ENCODE data around the gene MVK. TPM values are rescaled to one million over a fixed set of nuclear protein-coding genes. Genes with fewer than 3 reads are reported as not detected.

Gene MVK
- total RNA-seq, 1 experiment from 2014 or later = 50.8 TPM

DNA sequence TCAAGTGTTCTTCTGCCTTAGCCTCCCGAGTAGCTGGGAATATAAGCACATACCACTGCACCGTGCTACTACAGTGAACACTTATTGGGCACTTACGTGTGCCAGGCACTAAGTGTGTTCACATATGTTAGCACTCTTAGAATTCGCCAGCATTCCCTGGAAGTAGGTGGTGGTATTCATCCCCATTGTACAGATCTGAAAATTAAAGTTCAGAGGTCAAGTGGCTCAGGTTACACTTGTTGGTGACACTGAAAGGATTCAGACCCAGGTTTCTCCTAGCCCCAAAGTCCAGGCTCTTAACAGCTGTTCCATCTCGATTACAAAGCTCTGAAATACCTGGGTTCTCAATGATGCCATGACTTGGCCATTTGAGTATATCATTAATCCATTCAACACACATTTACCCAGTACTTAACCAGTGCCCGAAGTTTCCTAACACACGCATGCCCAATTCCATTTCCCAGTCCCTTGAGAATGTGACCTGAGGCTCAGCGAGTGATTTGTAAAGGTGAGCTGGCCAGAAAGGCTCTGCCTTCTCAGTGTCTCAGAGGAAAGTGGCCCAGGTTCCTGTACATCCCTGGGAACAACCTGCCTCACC lies 4.8 kb downstream of the MVK start:
- CTCF ChIA-PET = no interaction called here
- Histone ChIP-seq H3K9me2 (ENCODE audit: insufficient read depth) (no peaks in the 10 kb centered on the region), H3K4me3 (no peak overlapping the region), H3K4me1 (replicated peaks; ENCODE audit: insufficient read depth) (peaks cover 26% of the 10 kb centered on the region), H3K27ac (no peak overlapping the region), H2AFZ (no peak overlapping the region), H4K20me1 (ENCODE audit: insufficient read depth) (no peaks in the 10 kb centered on the region), H3K27me3 (ENCODE audit: insufficient read depth, low read depth) (no peaks in the 10 kb centered on the region), H3K4me2 (no peak overlapping the region), H3K79me2 (ENCODE audit: low read depth) (peaks cover 10% of the 10 kb centered on the region; the same call in 1 of the 2 replicates), H3K36me3 (ENCODE audit: low read depth) (0 out of 2 replicates have a peak, but pooled peaks cover 5% of the 10 kb centered on the region), H3F3A (ENCODE audit: insufficient read depth, low read depth) (peaks cover 4% of the 10 kb centered on the region; the same call in 1 of the 2 replicates), H3K9me3 (ENCODE audit: insufficient read depth, low read depth) (no peaks in the 10 kb centered on the region)
- DNase-seq = no peak
- intact Hi-C loops (cut with micrococcal nuclease; ENCODE audit: unreplicated experiment) = no loop called here
- TF ChIP-seq, protein P1, sequence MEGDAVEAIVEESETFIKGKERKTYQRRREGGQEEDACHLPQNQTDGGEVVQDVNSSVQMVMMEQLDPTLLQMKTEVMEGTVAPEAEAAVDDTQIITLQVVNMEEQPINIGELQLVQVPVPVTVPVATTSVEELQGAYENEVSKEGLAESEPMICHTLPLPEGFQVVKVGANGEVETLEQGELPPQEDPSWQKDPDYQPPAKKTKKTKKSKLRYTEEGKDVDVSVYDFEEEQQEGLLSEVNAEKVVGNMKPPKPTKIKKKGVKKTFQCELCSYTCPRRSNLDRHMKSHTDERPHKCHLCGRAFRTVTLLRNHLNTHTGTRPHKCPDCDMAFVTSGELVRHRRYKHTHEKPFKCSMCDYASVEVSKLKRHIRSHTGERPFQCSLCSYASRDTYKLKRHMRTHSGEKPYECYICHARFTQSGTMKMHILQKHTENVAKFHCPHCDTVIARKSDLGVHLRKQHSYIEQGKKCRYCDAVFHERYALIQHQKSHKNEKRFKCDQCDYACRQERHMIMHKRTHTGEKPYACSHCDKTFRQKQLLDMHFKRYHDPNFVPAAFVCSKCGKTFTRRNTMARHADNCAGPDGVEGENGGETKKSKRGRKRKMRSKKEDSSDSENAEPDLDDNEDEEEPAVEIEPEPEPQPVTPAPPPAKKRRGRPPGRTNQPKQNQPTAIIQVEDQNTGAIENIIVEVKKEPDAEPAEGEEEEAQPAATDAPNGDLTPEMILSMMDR (conservative IDR thresholded peaks at IDR 0.05) = no peak
- no peak for TF ChIP-seq EZH2 (IDR thresholded peaks at IDR 0.05; ENCODE audit: low read depth)
- BruUV-seq (replicated peaks) = no TSS peak
- POLR2A ChIA-PET (ENCODE audit: unreplicated experiment) = no interaction called here

DNA sequence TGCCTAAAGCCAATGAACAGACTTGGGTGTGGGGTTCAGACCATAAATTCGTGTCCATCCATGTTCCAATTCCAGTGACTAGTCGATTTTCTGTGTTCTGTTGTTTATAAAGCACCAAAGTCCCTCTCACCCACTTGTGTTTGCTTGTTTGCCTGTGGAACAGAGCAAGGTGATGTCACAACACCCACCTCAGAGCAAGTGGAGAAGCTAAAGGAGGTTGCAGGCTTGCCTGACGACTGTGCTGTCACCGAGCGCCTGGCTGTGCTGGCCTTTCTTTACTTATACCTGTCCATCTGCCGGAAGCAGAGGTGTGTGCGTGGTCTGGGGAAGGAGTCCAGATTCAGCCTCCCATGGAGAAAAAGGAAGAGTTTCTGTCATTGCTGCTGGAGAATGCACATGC lies 6.0 kb downstream of the MVK start:
- DNase-seq = no peak
- CTCF ChIA-PET = no interaction called here
- Histone ChIP-seq H3K4me1 (replicated peaks; ENCODE audit: insufficient read depth) (peaks cover 20% of the 10 kb centered on the region), H3K9me2 (ENCODE audit: insufficient read depth) (no peaks in the 10 kb centered on the region), H3K4me3 (no peak overlapping the region), H4K20me1 (ENCODE audit: insufficient read depth) (no peaks in the 10 kb centered on the region), H3K27me3 (ENCODE audit: insufficient read depth, low read depth) (no peaks in the 10 kb centered on the region), H3K79me2 (ENCODE audit: low read depth) (0 out of 2 replicates have a peak, but pooled peaks cover 3% of the 10 kb centered on the region), H3K4me2 (no peak overlapping the region), H3F3A (ENCODE audit: insufficient read depth, low read depth) (peaks cover 4% of the 10 kb centered on the region; the same call in 1 of the 2 replicates), H3K36me3 (ENCODE audit: low read depth) (0 out of 2 replicates have a peak, but pooled peaks cover 5% of the 10 kb centered on the region), H3K27ac (no peak overlapping the region), H2AFZ (no peak overlapping the region), H3K9me3 (ENCODE audit: insufficient read depth, low read depth) (no peaks in the 10 kb centered on the region)
- TF ChIP-seq, protein P1 (conservative IDR thresholded peaks at IDR 0.05) = no peak
- no peak for TF ChIP-seq EZH2 (IDR thresholded peaks at IDR 0.05; ENCODE audit: low read depth)
- no TSS peak for BruUV-seq (replicated peaks)
- intact Hi-C loops (cut with micrococcal nuclease; ENCODE audit: unreplicated experiment) = no loop called here
- POLR2A ChIA-PET (ENCODE audit: unreplicated experiment) = no interaction called here

- Histone ChIP-seq H2AFZ (no peak overlapping the region), H3F3A (ENCODE audit: insufficient read depth, low read depth) (peaks cover 4% of the 10 kb centered on the region; the same call in 1 of the 2 replicates), H3K4me2 (no peak overlapping the region), H4K20me1 (ENCODE audit: insufficient read depth) (no peaks in the 10 kb centered on the region), H3K79me2 (ENCODE audit: low read depth) (no peaks in the 10 kb centered on the region), H3K27ac (no peak overlapping the region), H3K4me1 (replicated peaks; ENCODE audit: insufficient read depth) (peaks cover 17% of the 10 kb centered on the region), H3K9me3 (ENCODE audit: insufficient read depth, low read depth) (no peaks in the 10 kb centered on the region), H3K4me3 (no peak overlapping the region), H3K9me2 (ENCODE audit: insufficient read depth) (no peaks in the 10 kb centered on the region), H3K27me3 (ENCODE audit: insufficient read depth, low read depth) (no peaks in the 10 kb centered on the region), H3K36me3 (ENCODE audit: low read depth) (0 out of 2 replicates have a peak, but pooled peaks cover 5% of the 10 kb centered on the region)
- DNase-seq = no peak
- BruUV-seq (replicated peaks) = no TSS peak
- CTCF ChIA-PET = no interaction called here
- intact Hi-C loops (cut with micrococcal nuclease; ENCODE audit: unreplicated experiment) = no loop called here
- TF ChIP-seq EZH2 (IDR thresholded peaks at IDR 0.05; ENCODE audit: low read depth) = no peak
- TF ChIP-seq, protein P1 (conservative IDR thresholded peaks at IDR 0.05) = no peak
- POLR2A ChIA-PET (ENCODE audit: unreplicated experiment) = no interaction called here
These were observed 6.7 kb downstream of the MVK start for GRCh38 chr12:109580272-109580671.

Measured in PC-9 (cell line).